ENCODE results near the gene TOP2B.

The TOP2B gene

DNA sequence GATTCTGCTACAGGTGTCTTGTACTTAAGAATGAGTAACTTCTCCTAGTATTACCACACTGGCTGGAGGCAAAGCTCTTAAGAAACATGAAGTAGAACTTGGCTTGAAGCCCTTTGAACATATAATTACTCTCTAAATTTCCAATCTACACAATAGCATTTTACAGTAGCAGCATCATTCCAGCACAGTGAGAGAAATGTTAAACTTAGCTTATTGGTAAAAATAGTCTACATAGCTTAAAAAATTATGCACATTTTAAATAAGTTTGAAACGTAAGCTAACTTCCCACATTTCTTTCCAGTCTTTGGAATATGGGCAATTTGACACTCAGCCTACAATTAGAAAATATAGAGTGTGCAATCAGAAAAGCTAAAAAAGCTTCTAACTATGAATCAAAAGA is 32.8 kb upstream of the TOP2B start:
- TF ChIP-seq, protein P1, sequence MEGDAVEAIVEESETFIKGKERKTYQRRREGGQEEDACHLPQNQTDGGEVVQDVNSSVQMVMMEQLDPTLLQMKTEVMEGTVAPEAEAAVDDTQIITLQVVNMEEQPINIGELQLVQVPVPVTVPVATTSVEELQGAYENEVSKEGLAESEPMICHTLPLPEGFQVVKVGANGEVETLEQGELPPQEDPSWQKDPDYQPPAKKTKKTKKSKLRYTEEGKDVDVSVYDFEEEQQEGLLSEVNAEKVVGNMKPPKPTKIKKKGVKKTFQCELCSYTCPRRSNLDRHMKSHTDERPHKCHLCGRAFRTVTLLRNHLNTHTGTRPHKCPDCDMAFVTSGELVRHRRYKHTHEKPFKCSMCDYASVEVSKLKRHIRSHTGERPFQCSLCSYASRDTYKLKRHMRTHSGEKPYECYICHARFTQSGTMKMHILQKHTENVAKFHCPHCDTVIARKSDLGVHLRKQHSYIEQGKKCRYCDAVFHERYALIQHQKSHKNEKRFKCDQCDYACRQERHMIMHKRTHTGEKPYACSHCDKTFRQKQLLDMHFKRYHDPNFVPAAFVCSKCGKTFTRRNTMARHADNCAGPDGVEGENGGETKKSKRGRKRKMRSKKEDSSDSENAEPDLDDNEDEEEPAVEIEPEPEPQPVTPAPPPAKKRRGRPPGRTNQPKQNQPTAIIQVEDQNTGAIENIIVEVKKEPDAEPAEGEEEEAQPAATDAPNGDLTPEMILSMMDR (IDR thresholded peaks at IDR 0.05; ENCODE audit: extremely low read depth, missing control alignments) = no peak

GRCh38 chr3:25695731-25696420 is 31.2 kb upstream of the TOP2B start:
- TF ChIP-seq, protein P1 (IDR thresholded peaks at IDR 0.05; ENCODE audit: extremely low read depth, missing control alignments) = no peak
- DNase-seq (ENCODE audit: low spot score) = no peak

More for the DNA sequence above, 32.8 kb upstream of the TOP2B start:
- DNase-seq (ENCODE audit: low spot score) = no peak

- TF ChIP-seq, protein P1 (IDR thresholded peaks at IDR 0.05; ENCODE audit: extremely low read depth, missing control alignments) = no peak
Observed at GRCh38 chr3:25693238-25693637, 28.5 kb upstream of the TOP2B start.

DNA sequence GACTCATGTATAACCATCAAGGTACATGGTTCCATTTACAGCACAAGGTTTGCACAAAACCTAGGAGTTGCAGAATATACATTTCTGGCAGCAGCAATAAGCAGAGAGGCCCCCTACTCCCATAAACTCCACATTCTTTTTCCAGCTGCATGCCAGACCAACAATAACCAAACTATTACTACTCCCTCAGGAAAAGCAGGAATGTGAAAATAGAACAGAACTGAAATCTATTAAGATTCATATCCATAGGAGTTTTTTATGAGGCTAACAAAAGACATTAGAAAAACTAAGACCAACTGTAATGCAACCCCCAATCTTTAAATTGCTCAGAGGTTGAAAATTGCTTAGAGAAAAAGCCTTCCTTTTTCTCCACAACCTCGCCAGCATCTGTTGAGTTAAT is 27.6 kb upstream of the TOP2B start:
- TF ChIP-seq, protein P1 (IDR thresholded peaks at IDR 0.05; ENCODE audit: extremely low read depth, missing control alignments) = no peak

More at GRCh38 chr3:25693238-25693637, 28.5 kb upstream of the TOP2B start:
- DNase-seq (ENCODE audit: low spot score) = no peak

DNA sequence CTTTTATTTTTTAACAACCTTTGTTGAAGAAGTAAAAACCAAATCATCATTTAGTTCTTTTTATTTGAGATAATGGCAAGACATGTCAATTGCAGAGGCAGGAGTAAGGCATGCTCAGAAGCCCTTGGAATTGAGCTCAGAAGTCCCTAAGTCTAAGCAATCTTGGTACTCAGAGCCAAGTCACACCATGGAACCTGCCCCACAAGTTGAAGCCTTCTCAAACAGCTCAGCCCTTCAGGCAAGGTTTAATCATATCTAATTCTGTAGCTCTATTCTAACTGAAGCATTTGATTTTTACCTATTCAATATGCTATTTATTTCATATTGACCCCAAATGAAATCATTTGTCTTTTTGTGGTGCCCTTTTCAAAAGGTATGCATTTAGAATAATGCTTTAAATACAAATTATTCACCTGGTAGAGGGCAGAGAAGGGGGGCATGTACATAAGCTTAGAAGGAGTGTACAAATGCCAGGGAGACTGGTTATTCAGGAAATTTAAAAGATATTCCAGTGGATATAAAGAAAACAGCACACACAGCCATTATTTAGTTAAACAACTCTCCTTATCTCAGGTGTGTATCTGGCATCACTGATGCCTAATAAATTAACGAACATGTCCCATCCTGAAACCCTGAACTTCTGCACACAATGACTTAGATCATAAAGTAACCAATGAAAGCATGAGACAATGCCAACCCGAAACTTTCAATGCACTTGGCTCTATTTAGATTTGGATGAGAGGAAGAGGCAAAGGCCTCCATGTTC is 26.2 kb upstream of the TOP2B start:
- TF ChIP-seq, protein P1 (IDR thresholded peaks at IDR 0.05; ENCODE audit: extremely low read depth, missing control alignments) = no peak
- DNase-seq (ENCODE audit: low spot score) = no peak

More for the DNA sequence above, 27.6 kb upstream of the TOP2B start:
- no peak for DNase-seq (ENCODE audit: low spot score)

GRCh38 chr3:25689226-25689625 is 24.5 kb upstream of the TOP2B start:
- TF ChIP-seq, protein P1 (IDR thresholded peaks at IDR 0.05; ENCODE audit: extremely low read depth, missing control alignments) = no peak
- DNase-seq (ENCODE audit: low spot score) = no peak

- no peak for DNase-seq (ENCODE audit: low spot score)
- TF ChIP-seq, protein P1 (IDR thresholded peaks at IDR 0.05; ENCODE audit: extremely low read depth, missing control alignments) = no peak
Observed at GRCh38 chr3:25687742-25688141, 23.0 kb upstream of the TOP2B start.

All from GM20000 (cell line).